DMS114 treated with DMSO at 0.1 percent for 48 hours (cell line): ENCODE measurements around the gene MAP1B.
A peak's percentile ranks its signal among the peaks of the same experiment; 100 is the strongest.

ENCODE experiments used
- DNase-seq: peaks from one replicate; lab custom pipeline; 2025; ENCODE audit not compliant: unreplicated experiment; lab: John Stamatoyannopoulos, UW

The MAP1B gene

DNA sequence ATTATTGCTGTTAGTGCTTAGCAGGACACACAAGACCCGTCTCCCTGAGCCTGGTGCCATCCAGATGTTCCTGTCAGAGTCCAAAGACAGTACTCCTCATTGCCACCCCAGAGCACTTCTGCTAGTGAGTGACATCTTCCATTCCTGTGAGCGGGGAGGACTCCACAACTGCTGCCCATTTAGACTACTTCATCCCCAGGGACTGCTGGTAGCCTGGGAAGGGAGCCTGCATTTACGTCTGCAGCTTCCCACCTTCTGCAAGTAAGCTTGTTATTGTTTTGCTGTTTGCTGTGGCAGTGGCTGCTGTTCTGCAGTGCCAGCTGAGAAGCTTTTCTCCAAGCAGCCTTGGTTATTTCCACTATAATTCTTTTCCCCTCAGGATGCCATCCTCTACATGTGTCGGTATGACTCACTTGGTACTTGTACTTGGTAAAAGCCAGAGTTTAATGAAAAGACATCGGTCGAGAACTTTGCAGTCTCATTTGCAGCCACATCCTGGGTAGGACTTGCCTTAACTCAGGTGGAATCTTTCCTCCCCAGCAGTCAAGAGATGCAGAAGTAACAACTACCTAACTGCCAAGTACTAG lies 10.6 kb upstream of the MAP1B start:
- no peak for DNase-seq

DNA sequence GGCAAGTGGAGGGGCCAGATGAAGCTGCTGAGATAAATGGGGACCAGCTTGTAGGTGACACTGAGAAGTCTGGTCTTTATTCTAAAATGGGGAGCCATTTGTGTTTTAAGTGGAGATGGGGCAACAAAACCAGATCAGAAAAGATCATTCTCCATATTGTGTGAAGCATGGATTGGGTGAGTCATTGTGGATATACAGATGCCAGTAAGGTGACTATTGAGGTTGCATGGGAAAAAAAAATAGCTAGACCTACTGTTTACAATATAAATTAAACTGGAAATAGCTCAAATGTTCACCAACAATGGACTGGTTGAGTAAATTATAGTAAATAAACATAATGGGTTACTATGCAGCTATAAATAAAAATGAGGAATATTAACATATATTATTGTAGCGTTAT lies 5.4 kb upstream of the MAP1B start:
- DNase-seq: no peak

DNA sequence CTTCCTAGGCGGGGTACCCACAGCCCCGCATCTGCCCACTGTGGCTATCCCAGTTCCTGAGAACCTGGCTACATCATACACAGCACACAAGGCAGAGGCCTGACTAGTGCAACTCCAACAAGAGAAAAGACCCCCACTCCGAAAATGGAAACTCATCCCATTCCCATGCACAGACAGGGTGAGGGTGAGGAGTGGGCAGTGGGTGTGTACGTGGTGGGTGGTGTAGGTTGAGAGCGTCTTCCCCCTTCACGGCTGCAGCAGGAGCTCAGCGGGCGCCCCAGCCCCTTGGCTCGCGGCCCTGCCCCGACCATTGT lies 501 bp upstream of the MAP1B start:
- DNase-seq: no peak

DNA sequence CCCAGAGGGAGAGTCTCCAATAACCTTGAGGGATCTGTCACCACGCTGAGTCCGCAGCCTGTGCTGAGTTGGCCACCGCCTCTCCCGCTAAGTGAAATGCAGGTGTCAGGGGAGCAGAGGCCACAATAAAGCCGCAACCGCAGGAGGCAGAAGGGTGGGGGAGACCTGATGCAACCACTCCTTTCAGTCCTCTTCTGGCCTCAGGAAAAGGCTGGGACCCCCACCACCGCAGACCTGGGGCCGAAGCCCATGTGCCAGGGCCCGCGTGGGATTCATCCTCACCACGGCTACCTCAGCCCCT lies 576 bp downstream of the MAP1B start:
- no peak for DNase-seq

DNA sequence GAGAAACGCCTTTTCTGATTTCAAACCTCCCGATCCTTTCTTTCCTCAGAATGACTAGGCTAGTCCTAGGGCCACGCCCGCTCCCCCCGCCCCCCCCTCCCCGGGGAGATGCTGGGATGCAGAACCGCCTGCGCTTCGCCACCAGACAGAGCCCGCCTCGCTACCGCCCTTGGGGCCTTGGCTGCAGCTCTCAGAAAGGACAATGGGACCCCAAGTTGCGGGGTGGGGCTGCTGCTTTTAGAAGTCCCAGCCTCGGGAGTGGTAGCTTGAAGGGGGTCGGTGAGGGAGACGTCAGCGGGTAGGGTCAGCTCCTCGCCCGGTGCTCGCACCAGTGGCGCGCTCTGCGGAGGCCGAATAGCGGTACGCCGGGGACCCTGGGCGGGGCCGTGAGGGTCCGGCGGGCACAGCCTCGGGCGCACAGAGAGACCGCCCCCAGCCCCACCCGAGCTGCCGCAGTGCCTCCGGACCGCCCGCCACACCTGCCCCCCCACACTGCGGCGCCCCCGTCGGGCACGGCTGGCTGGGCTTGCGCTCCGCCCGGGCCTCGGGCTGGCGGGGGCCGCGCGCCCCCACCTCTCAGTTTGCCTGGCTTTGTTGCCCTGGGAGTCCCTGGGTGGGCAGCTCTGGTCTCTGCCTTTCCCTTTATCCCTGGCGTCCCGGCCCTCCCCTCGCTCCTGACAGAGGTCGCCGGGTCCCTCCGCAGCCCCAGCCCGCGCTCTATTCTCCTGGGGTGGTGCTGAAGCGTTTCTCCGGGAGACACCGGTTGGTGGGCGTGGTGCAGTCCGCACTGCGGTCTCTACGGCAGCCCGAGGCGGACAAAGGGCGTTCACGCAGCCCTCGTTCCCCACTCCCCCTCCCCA lies 1.2 kb downstream of the MAP1B start:
- DNase-seq: peak; percentile 35

DNA sequence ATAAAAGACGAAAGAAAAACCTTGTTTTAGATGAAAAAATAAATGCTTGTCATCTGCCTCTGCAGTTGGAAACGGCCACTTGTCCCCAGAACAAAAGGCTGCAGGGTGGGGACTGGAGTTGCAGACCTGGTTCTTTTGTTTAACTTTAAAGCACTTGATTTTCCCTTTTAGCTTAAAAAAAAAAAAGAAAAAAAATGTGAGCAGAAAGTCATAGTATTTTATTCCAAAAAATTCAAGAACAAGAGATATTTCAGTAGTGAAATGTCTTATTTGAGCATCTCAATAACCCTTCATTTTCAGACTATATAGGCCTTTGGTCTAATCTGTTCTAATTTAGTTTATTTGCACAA lies 1.8 kb downstream of the MAP1B start:
- DNase-seq: no peak

DNA sequence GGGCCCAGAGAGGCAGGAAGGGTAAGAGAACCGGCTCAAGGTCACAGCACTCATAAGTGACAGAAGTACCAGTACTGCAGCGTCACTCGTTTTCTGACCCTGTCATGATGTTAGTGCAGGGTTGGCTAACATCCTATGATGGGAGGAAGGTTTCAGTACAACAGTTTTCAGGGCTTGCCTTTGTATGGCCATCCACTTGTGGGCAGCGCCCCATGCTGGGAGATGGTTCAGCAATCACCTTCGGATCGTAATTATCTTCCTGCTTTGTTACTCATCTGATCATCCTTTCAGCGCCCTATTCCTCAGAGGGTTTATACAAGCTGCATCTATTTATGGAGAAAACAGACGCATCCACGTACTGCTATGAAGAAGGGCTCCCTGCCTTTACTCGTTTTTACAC lies 2.4 kb downstream of the MAP1B start:
- no peak for DNase-seq

DNA sequence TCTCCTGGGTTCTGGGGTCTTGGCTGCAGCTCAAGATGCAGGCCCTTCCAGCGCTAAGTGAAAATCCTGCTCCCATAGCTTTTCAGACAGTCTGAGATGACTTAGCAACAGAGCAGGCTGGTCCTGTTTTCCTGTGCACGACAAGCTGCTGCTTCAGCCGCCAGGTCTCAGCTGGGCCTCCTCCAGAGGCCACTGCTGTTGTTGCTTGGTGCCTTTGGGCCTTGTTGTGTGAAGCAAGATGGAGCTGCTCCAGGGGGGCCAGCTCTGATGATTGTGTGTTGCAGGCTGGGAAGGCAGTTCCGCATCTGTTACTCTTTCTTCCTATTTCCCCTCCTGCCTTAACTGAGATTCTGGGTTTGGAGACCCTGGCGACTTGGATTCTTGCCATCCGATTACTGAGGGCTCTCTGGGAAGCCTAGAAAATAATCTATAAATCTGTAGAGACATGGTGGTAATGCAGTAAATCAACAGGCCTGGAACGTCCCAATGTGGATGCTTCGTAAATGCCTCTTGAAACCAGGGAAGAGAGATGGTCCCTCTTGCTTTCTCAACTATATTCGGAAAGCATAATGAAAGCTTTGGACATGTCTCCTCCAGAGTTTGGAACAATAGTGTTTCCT lies 3.2 kb downstream of the MAP1B start:
- no peak for DNase-seq

DNA sequence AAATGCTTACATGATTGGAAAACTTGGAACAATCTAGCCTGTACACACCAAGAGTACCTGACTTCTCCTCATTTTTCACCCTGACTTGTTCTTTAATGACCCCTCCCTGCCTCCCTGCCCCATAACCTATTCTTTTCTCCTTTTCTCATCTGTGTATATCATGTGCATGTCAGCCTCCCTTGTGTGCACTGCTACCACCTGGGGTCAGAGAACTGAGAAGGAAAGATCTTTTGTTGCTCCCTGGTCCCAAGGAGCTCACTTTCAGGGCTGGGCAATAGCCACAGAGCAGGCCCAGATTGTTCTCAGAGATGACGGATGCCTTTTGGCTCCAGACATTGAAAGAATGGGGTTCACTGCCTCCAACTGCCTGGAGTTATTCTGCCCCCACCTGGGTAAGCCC lies 5.1 kb downstream of the MAP1B start:
- DNase-seq: no peak

DNA sequence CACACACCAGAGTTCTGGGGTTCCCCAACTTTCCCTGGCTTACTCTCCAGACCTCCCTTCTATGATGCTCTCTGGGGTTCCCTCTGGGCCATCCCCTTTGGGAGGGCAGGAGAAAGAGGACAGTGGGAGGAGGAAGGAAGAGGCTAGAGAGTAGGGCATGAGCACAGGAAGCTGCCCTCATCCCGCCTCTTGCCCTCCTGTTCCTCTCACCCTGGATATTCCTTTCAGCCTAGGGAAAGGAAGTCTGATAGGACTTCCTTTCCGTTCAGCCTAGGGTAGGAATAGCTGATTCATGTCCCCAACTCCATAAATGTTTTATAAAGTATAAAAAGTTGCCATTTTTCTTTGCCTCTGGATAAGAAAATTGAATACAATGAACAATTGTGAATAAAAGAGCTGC lies 7.4 kb downstream of the MAP1B start:
- no peak for DNase-seq

DNA sequence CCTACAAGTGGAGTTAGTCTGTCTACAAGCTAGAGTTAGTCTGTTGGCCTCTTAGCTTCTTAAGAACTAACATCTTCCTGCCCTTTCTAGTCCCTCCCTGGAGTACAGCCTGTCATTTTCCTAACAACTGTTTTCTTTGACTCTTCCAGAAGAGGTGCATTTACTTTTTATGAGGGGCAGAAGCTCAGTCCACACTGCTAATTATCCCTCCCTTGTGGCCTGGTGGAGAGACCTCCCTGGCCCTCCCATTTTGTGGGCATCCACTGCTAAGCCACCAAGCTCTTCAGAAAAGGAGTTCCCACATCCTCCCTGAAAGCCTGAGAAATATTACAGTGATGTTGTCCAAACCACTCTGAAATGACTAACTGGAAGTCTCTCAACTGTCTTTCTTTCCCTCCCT lies 8.0 kb downstream of the MAP1B start:
- DNase-seq: no peak

DNA sequence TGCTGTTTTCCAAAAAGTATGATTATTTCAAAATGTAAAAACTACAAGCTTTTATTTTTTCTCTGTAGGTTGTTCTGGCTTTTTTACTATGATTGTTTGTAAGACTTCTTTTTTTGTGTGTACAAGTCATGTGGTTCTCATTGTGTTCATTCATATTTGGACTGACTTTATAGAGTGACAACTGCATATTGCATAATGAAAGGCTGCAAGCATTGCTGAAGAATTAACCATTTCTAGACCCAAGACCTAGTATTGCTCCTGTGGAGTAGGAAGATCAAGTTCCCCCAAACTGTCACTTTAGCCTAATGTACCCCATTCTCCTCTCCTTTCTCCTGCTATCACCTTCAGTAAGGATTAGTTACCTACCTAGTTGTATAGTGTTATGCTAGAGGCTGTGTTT lies 10.0 kb downstream of the MAP1B start:
- DNase-seq: no peak

DNA sequence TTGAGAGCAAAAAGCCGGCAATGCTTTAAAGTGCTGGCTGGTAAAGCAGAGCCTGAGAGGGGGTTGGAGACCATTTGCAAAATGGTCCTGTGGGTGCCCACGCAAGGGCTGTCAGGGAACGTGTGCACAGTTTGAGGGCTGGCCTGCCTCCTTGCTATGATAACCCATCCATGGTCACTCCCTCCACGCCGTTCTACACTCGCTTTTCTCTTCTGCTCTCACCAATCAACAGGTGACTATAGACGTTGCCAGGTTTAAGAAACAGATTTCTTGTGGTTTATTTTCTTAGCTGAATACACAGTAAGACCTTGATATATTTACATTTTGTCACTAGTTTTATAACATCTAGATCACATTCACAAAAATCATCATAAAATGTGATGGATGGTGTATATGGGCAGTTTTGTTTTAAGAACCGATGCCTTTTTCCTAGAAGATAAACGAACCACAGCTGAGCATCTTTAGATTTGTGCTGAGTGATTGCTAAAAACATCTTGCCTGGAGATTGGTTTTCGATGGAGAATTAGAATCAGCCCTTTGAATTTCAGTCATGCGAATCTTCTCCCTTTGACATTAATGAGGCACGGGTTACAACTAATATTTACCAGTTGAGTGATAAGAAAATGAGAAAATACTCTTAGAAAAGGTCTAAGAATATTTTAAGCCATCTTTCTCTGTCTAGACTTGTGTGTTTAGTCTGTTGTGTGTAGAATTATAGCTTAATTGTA lies 13.9 kb downstream of the MAP1B start:
- DNase-seq: no peak

DNA sequence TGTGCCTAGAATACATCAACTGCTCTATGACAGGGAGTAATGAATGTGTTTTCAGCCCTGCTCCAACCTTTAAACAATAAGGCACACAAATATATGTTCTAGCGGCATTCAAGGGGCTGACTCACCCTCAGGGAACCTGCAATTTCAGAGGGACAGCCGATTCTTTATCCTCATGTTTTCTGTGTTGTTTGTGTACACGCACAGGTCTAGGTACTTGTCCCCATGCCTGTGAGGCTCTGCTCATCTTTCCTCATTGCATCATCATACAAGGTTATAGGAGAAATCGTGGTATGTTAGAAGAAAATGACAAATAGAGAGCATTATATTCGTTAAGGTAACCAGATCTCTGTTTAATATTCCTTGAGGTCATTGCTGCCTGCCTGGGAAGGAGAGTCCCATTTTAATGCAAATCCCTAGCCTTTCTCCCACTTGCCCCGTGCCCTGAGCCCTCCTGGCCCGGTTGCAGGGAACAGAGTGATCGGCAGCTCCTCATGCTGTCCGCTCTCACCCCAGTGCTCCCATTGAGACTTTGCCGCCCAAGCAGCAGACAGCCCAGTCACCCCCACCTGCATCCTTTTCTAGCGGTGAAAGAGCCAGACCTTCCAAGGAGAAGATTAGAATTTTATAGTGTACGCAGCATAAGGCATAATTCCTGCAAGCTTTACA lies 14.6 kb downstream of the MAP1B start:
- DNase-seq: no peak

DNA sequence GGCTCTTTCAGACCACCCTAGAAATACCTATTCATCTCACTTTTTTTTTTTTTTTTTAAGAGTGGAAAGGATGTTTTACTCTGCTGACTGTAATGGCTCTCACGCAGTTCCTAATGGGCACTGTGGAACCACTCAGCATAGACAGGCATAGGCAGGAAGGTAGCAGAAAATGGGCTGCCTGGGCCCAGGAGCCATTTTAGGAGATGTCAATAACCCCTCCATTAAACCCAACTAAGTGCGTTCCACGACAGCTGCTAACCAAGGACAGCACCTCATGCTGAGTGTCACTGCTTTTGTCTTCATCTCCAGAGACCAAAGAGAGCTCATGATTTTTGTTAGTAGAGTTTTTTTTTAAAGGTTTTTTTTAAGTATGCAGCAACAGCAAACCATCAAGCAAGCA lies 15.3 kb downstream of the MAP1B start:
- DNase-seq: no peak

DNA sequence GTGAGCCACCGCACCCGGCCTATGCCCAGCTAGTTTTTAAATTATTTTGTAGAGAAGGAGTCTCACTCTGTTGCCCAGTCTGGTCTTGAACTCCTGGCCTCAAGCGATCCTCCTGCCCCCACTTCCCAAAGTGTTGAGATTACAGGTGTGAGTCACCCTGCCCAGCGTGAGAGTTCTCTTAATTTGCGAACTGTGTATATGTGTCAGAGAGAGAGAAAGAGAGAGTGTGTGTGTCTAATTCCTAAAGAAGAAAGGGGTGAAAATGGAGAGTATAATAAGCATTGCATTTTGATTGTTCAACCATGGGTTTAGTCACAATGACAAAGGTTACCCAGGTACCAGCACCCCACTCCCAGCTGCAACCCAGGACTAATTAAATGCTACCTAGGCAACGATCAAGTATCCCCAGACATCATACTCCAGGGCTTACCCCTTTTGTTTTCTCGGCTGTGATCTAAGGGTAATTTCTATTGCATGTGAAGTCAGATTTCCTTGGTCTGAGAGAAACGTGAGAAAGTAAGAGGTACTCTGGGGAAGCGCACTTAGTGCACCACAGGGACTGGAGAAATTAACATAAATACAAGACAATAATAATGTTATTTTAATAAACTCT lies 16.6 kb downstream of the MAP1B start:
- DNase-seq: no peak

DNA sequence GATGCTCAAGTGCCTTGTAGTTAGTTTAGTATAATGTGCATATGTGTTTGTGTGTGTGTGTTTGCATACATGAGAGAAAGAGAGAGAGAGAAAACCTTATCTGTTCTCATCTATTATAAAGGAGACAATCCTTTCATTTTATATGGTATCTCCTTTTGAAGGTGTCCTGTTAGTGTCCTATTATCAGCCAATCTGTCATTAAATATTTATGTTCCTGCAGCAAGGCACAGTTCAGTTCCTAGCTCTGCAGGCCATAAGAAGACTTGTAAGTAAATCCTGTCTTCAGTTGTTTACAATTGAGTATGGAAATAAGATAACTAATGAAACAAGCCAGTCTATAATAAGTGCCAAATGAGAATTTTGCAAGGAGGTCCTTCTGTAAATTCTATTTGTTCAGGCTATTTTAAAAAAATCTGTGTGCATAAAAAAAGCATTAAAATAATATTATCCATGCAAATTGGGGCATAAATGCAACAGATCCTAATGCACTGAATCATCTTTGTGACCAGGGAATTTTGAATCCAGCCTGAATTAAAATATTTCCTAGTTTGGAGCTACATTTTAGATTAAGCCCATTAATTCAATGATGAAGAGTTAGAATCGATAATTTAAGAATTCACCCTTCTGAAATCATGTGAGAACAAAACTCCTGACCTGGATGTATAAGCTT lies 18.1 kb downstream of the MAP1B start:
- DNase-seq: no peak

DNA sequence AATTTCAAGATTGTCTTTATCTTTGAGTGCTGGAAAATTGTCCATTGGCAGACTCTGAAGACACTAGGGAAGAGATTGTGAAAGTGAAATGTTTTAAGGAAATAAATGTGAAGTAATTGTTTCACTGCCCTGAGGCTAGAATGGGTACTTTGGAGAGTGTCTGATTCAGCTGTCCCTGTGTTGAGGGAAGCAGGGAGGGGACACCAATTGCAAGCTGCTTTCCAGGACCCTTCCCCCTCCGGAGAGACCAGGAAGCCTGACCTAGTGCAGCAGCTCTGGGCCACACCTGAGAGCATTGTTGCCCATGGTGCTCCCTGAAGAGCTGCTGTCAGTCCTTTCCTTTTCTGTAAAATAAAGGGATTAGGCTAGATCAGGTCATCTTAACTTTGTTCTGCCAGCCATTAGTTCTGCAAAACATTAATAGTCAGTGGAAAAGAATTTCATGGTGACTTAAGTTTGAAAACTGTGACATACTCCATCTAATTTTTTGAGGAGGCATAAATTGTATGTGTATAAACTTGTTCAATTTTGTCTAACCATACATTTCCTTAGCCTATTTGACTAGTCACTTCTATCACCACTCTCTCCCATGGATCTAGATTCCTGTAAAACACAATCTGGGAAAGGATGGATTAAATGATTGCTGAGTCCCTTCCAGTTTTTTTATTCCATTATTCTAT lies 18.8 kb downstream of the MAP1B start:
- DNase-seq: no peak

DNA sequence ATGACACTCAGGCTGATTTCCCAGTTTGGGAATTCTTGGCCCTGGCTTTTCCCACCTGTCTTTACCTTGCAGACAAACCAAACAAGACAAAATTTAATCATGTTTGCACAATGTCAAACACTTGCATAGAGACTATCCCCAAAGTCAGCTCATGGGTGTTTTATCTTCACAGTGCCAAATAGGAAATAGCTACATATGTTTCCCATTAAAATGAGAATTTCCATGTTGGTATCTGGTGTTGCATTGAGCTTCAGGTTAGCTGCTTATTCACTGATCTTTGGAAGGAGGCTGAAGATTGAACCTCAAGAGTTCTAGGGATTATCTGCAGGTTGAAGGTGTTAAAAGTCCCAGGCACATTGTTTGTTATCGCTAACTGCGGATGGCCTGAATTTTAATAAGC lies 19.5 kb downstream of the MAP1B start:
- DNase-seq: no peak

DNA sequence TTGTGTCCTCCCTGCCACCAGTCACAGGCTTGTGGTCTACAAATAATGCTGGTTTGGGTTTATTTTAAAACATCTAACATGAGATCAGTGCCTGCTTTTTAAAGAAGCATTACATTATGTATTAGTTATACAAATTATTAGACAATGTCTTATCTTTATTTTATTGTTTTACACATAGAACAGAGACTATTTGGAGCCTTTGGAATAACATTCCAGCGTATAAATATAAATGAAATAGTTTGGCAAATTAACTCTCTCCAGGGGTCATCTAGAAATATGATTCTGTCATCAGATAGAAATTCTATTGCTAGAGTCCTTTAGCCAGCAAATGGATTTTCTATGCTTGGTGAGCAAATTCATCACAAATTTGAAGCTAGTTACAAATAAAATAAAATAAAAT lies 22.4 kb downstream of the MAP1B start:
- DNase-seq: no peak
